Ovary (tissue), 9 donors: Measurements from ENCODE around the gene LRIT2. TPM values are rescaled to one million over a fixed set of nuclear protein-coding genes. Genes with fewer than 3 reads are reported as not detected.
"Not testable (repeated sequence)": the region's sequence is repeated elsewhere in the genome, so short reads cannot be mapped to it uniquely, and the experiment has no call there.

Source experiments
- DNase-seq, 5 donors: peaks; one replicate each; pipeline ENCODE4 v3.0.0-alpha.2; 2019 to 2020
- H3K27ac ChIP-seq, 2 donors: fragments of 200-600 bp; one replicate each; pipeline versions ENCODE4 v1.5.1 to v1.8.0; 2019 to 2022
- H3K27me3 ChIP-seq: fragments of 200-600 bp; one replicate; pipeline ENCODE4 v1.8.0; 2022
- H3K36me3 ChIP-seq: fragments of 200-600 bp; sonication (generic); one replicate; pipeline ENCODE4 v1.5.1; 2019
- H3K4me1 ChIP-seq: one replicate; pipeline ENCODE4 v1.8.1; 2013; ENCODE audit warnings: mild to moderate bottlenecking, moderate library complexity; ENCODE audit not compliant: insufficient read depth
- H3K4me3 ChIP-seq: fragments of 200-600 bp; sonication (generic); one replicate; pipeline ENCODE4 v1.5.1; 2017
- H3K9me3 ChIP-seq, 2 donors: fragments of 200-600 bp in 1 of 2; sonication (generic) in 1 of 2; one replicate each; pipeline versions ENCODE4 v1.5.1 to v1.8.1; 2013 to 2019; ENCODE audit warnings: mild to moderate bottlenecking in 1 of 2, moderate library complexity in 1 of 2
- EP300 ChIP-seq: sonication (generic); formaldehyde crosslinking; IDR thresholded peaks from one replicate; pipeline ENCODE4 v1.6.1; 2017; ENCODE audit warnings: antibody characterized with exemption
- POLR2A ChIP-seq: fragments of 450-650 bp; IDR thresholded peaks from one replicate; pipeline ENCODE4 v1.6.1; 2017; ENCODE audit warnings: antibody characterized with exemption, mild to moderate bottlenecking, moderate library complexity
- WGBS, 3 donors: extraction: QIAGEN DNeasy Blood & Tissue Kit in 1 of 3; methylation state at CpG; one replicate each; pipeline versions ENCODE4 v1.1.5 to v1.1.7; 2013 to 2017; 5-methylcytosine and 5-hydroxymethylcytosine counted together
- intact Hi-C, 4 donors: fragments of 100-400 bp; cut with DNase I; formaldehyde crosslinking; loops; one replicate each; pipeline versions ENCODE4 v1.11.0 to v1.15.1; 2022 to 2023
- polyA plus RNA-seq, 2 donors: library from polyadenylated mRNA; stranded (reverse); fragments of 200-250 nt in 1 of 2; fragments of 350-450 nt in 1 of 2; fragmentation: Illumina TruSeq in 1 of 2; extraction: RNeasy Lipid Tissue Mini Kit (QIAGEN cat#74804) in 1 of 2; gene quantifications; one replicate each; pipeline ENCODE4 v1.2.3, GENCODE V29; 2013 to 2014
- total RNA-seq, 7 donors: library from RNA; depleted of rRNA in 2 of 7; stranded (reverse); fragments of >200 nt in 2 of 7; fragmentation: NEBNext Ultra II Directional in 3 of 7; extraction: Animal tissue kit (Norgen Biotek cat#: 25700) in 3 of 7; gene quantifications; one replicate each; pipeline versions ENCODE4 v1.1.0 to v1.2.4, GENCODE V29; 2016 to 2023
- TF ChIP-seq, protein P1 (sequence below), 3 donors: fragments of 450-650 bp in 2 of 3; fragments of 200-600 bp in 1 of 3; IDR thresholded peaks; one replicate each; pipeline versions ENCODE4 v1.5.1 to v1.8.0; 2016 to 2022; ENCODE audit warnings: antibody characterized with exemption in 3 of 3, mild to moderate bottlenecking in 1 of 3
- donor health status: DM: no; HTN: no; CAD: no; lungs with moderate emphysema.
- donor health status: DM: no; HTN: no; CAD: no.
- donor health status: Bipolar disorder and iron deficiency.
- donor health status: DM: yes; HTN: yes; CAD: no.
- donor health status: DM: no; HTN: no; CAD: no.
- donor health status: DM: yes; HTN: yes; CAD: no.

The LRIT2 gene
- total and polyA plus RNA-seq, 9 donors, result not detected

GRCh38 chr10:84185526-84186175 lies 39.7 kb downstream of the LRIT2 start:
- no peak overlapping the region for H3K4me3 ChIP-seq
- no peaks in the 10 kb centered on the region for H3K36me3 ChIP-seq
- no peaks in the 10 kb centered on the region for H3K27me3 ChIP-seq
- H3K9me3 ChIP-seq, result no peaks in the 10 kb centered on the region
- no peak for DNase-seq
- TF ChIP-seq EP300, result no peak
- H3K4me1 ChIP-seq, result no peaks in the 10 kb centered on the region
- intact Hi-C loops, result no loop called here
- H3K27ac ChIP-seq, result no peak overlapping the region
- 61 to 66% (median 63%) methylated on average over 9 to 11 of the region's 11 CpGs for WGBS, 3 donors

GRCh38 chr10:84184517-84184916 lies 40.8 kb downstream of the LRIT2 start:
- H3K4me1 ChIP-seq, result no peaks in the 10 kb centered on the region
- no peak overlapping the region for H3K27ac ChIP-seq
- DNase-seq, result no peak
- H3K9me3 ChIP-seq, result no peaks in the 10 kb centered on the region
- no peaks in the 10 kb centered on the region for H3K36me3 ChIP-seq
- H3K4me3 ChIP-seq, result no peak overlapping the region
- no peaks in the 10 kb centered on the region for H3K27me3 ChIP-seq
- intact Hi-C loops, result no loop called here
- WGBS, 3 donors, result 66 to 79% (median 70%) methylated on average over 4 of the region's 4 CpGs
- TF ChIP-seq EP300 (no peak), POLR2A (no peak)
- TF ChIP-seq, protein P1, sequence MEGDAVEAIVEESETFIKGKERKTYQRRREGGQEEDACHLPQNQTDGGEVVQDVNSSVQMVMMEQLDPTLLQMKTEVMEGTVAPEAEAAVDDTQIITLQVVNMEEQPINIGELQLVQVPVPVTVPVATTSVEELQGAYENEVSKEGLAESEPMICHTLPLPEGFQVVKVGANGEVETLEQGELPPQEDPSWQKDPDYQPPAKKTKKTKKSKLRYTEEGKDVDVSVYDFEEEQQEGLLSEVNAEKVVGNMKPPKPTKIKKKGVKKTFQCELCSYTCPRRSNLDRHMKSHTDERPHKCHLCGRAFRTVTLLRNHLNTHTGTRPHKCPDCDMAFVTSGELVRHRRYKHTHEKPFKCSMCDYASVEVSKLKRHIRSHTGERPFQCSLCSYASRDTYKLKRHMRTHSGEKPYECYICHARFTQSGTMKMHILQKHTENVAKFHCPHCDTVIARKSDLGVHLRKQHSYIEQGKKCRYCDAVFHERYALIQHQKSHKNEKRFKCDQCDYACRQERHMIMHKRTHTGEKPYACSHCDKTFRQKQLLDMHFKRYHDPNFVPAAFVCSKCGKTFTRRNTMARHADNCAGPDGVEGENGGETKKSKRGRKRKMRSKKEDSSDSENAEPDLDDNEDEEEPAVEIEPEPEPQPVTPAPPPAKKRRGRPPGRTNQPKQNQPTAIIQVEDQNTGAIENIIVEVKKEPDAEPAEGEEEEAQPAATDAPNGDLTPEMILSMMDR (IDR thresholded peaks at IDR 0.05), result no peak

- intact Hi-C loops, result no loop called here
- WGBS, 3 donors, result 85 to 93% (median 92%) methylated on average over 5 of the region's 5 CpGs
- H3K4me3 ChIP-seq, result no peak overlapping the region
- no peak overlapping the region for H3K27ac ChIP-seq
- no peaks in the 10 kb centered on the region for H3K36me3 ChIP-seq
- DNase-seq, result no peak
- no peaks in the 10 kb centered on the region for H3K4me1 ChIP-seq
- H3K27me3 ChIP-seq, result no peaks in the 10 kb centered on the region
- H3K9me3 ChIP-seq, result no peaks in the 10 kb centered on the region
- TF ChIP-seq, protein P1 (IDR thresholded peaks at IDR 0.05), result no peak
- no peak for TF ChIP-seq POLR2A
- no peak for TF ChIP-seq EP300
These were observed 43.7 kb downstream of the LRIT2 start for GRCh38 chr10:84181631-84182030.

DNA sequence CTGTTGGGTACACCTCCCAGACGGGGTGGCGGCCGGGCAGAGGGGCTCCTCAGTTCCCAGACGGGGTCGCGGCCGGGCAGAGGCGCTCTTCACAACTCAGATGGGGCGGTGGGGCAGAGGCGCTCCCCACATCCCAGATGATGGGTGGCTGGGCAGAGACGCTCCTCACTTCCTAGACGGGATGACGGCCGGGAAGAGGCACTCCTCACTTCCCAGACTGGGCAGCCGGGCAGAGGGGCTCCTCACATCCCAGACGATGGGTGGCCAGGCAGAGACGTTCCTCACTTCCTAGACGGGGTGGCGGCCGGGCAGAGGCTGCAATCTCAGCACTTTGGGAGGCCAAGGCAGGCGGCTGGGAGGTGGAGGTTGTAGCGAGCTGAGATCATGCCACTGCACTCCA lies 45.0 kb downstream of the LRIT2 start:
- H3K36me3 ChIP-seq, DNase-seq, H3K27ac ChIP-seq, H3K4me1 ChIP-seq, H3K4me3 ChIP-seq, intact Hi-C loops, H3K27me3 ChIP-seq, H3K9me3 ChIP-seq: not testable (repeated sequence)
- WGBS, 3 donors, result 88 to 95% (median 95%) methylated on average over 17 to 20 of the region's 22 CpGs

- intact Hi-C loops, result no loop called here
- TF ChIP-seq, protein P1 (IDR thresholded peaks at IDR 0.05), result no peak
- TF ChIP-seq POLR2A (no peak), EP300 (no peak)
- 64 to 67% (median 64%) methylated on average over 12 of the region's 12 CpGs for WGBS, 3 donors
- H3K4me3 ChIP-seq, result no peak overlapping the region
- no peaks in the 10 kb centered on the region for H3K27me3 ChIP-seq
- no peaks in the 10 kb centered on the region for H3K36me3 ChIP-seq
- no peaks in the 10 kb centered on the region for H3K4me1 ChIP-seq
- no peak for DNase-seq
- H3K27ac ChIP-seq, result no peak overlapping the region
- H3K9me3 ChIP-seq, result no peaks in the 10 kb centered on the region
These were observed 46.2 kb downstream of the LRIT2 start for GRCh38 chr10:84179059-84179710.
